HG02840 (cell line): ENCODE data around the gene PIN1.
"Not testable (repeated sequence)": the region's sequence is repeated elsewhere in the genome, so short reads cannot be mapped to it uniquely, and the experiment has no call there.

Experiments
- ATAC-seq: cut with Tn5 transposase; IDR thresholded peaks from one replicate; pipeline ENCODE4 v1.9.1; 2021; ENCODE audit warnings: mild to moderate bottlenecking, moderate library complexity, moderate number of reproducible peaks; ENCODE audit not compliant: unreplicated experiment, low FRiP score

Gene PIN1

DNA sequence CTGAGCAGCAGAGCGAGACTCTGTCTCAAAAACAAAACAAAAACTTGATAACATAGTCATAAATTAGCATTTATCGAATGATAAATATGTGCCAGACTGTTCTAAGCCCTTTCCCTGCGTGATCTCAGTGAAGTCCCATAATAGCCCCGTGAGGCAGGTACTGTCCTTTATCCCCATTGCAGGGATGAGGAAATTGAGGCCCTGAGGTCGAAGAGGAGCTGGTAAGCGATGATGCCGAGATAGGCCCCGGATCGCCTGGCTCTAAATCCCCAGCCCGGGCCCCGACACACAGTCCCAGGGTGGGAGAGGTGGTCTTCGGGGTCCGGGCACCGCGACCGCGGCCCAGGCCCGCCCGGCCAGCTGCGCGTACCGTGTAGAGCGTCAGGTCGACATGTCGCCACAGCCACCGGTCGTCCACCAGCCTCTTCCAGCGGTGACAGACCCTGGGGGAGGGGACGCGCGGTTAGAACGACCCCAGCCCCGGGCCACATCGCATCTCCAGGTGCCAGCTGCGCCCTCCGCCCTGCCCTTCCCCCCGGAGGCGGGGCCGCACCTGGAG lies 16.9 kb upstream of the PIN1 start:
- ATAC-seq: no peak

DNA sequence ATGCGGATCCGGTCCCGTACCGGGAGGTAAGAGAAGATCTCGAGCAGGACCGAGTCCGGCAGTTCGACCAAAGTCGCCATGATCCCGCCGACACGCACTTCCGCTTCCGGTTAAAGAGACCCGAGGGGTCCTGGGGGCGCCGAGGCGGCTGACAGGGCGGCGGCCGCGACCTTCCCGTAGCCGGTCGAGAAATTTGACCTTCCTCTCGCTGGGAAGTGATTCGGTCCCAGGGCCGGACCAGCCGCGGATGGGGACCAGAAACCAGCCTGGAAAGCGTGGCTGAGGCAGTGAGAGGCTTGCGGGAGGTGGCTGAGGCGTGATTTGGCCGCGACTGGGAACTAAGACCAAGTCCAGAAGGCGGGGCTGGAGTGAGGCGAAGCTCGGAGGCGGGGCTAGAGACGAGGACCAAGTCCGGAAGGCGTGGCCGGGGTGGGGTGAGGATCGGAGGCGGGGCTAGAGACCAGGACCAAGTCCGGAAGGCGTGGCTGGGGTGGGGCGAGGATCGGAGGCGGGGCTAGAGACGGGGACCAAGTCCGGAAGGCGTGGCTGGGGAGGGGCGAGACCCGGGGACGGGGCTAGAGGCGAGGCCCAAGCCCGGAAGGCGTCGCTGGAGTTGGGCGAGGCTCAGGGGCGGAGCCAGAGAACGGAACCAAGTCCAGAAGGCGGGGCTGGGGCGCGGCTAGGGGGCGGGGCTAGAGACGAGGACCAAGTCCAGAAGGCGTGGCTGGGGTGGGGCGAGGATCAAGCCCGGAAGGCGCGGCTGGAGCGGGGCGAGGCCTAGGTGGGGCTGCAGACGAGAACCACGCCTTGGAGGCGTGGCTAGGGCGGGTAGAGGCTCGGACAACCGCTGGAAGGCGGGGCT lies 16.2 kb upstream of the PIN1 start, which contains the start of gene FBXL12:
Gene FBXL12, minus strand, starts transcription at position 346 of the 862 bp plus-strand sequence. Its CDS starts 266 bp downstream, at position 80.
- peak; percentile 87 for ATAC-seq

DNA sequence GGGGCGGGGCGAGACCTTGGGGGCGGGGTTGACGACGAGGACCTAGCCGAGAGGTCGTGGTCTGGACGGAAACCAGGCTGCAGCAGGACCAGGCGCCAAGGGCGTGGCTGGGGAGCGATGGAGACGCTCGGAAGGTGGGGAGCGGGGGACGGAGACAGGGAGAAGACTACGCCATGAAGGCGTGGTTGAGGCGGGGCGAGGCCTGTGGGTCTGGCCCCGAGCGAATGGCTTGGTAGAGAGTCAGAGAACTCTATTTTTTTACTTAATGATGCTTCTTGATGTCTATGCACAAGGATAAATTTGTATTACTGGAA lies 15.6 kb upstream of the PIN1 start:
- ATAC-seq: no peak

DNA sequence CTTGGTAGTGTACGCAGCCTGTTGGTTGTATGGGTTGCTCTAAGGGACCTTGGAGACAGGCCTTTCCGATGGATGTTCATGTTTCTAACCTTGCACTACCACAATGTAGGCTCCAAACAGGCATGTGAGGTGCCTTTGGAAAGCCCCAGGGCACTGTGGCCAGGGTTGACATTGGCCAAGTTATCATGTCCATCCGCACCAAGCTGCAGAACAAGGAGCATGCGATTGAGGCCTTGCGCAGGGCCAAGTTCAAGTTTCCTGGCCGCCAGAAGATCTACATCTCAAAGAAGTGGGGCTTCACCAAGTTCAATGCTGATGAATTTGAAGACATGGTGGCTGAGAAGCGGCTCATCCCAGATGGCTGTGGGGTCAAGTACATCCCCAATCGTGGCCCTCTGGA lies 15.1 kb upstream of the PIN1 start:
- ATAC-seq: not testable (repeated sequence)

DNA sequence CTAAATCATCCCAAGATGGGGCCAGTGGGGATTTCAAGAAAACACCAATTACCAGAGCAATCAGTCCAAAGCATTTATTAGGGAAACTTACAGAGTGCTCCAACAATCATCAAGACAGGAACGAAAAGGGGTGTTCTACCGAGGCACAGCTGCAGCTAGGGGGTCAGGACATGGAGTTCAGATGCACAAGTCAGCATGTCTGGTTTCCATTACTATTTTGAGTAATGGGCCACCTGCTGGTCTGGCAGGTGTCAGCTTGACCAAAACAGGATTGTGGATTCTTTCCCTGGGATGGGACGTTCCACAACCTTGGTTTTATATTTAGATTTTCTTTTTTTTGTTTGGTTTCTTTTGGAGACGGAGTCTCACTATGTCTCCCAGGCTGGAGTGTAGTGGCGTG lies 11.3 kb upstream of the PIN1 start:
- ATAC-seq: no peak

DNA sequence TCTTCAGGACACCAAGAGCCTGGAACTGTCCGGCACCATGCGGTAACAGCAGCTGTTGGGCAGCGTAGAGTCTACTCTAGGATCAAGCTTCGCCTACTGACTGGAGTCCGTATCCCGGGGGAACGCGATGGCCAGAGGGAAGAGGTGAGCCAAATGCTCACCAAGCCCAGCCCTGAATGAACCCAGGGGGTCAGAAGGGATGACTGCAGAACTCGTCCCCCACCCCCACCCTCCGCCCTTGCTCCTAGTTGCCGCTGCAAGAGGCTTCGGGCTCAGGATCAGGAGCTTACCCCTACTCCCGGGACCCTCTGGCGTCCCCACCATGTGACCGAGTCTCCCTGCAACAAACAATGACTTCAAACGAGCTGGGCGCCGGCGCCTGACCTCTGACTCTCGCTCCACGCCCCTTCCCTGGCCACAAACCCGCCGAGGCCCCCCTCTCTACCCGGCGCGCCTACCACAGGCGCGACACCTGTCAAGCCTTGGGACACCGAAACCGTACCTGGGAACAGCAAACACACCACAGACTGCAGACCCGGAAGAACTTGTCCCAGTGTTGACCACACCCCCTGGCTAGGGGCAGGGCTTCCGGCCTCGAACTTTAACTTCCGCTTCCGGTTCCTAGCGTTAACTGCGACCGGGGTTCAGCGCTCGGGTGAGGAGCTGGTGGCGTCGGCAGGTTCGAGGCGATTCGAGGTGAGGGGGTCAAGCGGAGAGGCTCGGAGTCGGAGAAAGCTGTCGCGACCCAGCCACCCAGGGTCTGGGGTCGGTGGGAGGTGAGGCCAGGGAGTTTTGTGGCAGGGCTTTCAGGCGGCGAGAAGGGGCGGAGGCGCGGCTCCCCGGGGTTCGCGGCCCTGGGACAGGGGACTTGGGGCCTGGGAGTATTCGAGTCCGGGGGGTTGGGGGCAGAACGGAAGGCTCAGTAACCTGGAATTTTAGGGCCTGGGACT lies 7.6 kb upstream of the PIN1 start, which contains the start of gene UBL5:
Gene UBL5, plus strand, starts transcription at position 630 of the 950 bp plus-strand sequence. CDS start 420 bp downstream, outside the sequence.
- ATAC-seq: peak; percentile 87

DNA sequence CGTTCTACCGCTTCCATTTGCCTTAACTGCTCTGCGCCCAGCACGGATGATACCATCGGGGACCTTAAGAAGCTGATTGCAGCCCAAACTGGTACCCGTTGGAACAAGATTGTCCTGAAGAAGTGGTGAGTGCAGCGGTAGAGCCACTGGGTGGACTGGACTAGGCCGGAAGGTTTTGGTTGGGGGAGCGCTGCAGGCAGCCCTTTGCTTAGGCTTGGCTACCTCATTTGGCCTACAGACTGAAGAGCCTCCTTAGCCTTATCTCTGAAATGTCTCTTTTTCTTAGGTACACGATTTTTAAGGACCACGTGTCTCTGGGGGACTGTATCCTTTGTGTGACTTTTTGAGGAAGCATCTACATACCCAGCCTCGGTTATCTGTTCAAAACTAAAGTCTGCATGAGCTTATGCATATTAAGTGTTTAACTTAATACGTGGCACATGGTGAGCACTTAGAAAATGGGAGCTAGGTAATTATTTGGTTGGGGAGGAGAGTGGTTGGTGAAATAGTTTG lies 6.5 kb upstream of the PIN1 start:
- no peak for ATAC-seq

DNA sequence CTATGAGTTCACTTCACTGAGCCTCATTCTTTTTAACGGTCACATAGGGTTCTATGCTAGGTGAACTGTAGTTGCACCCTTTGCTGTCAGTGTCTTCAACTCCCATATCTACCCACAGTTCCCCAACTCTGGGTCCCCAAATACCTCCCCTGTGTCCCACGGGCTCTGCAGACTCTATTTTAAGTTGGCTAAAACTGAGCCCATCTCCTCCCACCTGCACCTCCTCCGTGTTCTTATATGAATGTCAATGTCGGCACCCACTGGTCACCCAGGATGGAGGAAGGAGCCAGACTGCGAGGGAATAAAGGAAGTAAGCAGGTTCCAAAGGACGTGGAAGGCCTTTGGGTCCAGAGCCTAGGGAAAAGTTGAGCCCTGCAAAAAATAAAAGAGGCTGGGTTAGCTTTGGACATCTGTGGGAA lies 802 bp upstream of the PIN1 start:
- no peak for ATAC-seq

DNA sequence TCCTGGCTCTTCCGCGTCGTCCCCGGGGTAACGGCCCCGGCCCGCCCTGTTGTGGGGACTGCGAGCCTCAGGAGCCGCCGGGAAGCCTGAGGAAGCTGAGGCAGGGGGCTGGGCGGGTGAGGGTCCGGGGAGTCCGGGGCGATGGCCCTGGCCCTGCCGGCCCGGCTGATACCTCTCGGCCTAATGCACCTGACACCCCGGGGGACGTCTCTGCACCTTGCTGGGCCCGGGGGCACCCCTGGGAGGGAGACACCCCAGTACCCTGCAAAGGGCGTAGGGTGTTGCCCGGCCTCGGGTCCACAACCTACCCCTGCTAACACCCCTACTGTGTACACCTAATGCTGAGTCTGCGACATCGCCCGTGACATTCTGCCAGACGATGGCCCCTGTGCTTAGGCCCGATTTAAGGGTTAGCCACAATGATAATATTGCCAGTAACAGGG lies 410 bp downstream of the PIN1 start:
- ATAC-seq: peak; percentile 13

DNA sequence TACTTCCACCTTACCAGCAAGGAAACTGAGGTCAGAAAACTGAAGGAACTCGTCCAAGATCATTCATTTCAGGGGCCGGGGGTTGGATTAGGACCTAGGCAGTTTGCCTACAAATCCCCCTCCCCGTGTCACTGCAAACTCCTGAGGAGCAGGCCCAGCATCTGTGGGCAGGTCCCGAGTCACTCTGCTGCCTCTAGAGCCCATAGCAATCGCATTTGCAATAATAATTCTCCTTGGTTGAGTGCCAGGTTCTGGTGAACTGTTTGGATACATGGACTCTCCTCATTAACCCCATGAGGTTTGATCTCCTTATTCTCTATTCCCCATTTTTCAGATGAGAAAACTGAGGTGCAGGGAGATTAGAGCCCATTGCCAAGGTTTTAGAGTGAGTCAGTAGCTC lies 903 bp downstream of the PIN1 start:
- no peak for ATAC-seq

DNA sequence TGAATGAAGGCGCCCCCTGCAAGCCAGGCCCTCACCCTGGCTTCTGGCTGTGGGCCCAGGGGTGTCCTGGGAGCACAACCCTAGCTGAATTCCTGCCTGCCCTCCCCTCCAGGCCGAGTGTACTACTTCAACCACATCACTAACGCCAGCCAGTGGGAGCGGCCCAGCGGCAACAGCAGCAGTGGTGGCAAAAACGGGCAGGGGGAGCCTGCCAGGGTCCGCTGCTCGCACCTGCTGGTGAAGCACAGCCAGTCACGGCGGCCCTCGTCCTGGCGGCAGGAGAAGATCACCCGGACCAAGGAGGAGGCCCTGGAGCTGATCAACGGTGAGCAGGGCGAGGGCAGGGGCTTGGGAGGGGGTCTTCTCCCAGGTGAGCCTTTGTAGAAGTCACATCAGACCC lies 3.2 kb downstream of the PIN1 start:
- no peak for ATAC-seq

DNA sequence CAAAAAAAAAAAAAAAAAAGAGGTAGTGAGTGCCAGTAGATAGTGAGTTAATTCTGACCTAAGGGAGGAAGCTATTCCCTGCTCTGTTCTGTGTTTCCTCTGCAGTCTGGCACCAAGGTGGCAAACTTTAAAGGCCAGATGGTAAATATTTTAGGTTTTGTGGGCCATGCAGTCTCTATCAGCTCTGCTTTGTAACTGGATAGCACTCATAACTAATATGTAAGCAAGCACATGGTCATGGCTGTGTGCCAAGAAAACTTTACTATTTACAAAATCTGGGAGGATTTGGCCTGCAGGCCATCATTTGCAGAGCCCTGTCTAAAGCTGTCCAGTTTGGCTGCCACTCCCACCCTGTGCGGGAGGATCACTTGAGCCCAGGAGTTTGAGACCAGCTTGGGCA lies 4.3 kb downstream of the PIN1 start:
- ATAC-seq: no peak

DNA sequence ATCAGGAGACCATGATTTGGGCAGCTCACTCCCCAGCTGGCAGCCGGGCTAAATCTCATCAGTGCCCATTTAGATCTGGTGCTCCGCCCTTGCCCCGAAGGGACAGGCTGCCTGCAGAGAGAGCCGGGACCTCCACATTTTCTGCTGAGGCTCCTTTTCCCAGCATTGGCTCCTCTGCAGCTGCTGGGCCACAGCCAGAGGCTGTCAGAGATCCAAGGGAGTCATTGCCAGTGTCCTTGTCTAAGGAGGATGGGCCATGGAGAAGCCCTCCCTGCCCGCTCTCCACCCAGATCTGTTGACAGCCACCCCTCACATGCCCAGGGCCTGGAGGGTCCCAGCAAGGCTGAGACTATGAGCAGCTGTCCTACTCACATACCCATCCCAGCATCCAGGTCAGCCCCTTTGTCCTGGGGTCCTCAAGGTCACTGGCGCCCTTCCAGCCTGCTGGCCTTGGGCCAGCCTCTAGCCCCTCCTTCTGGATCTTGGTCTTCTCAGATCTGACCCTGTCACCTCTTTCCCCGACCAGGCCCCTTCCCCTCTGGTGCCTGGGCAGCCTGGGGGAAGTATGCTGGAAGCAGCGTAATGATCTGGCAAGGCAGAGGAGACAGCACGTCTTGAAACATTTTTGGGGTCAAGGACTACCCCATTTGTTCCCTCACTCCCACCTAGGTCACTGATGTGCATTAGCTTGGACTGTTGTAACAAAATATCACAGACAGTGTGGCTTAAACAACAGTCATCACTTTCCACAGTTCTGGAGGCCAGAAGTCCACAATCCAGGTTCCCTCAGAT lies 7.9 kb downstream of the PIN1 start:
- no peak for ATAC-seq

DNA sequence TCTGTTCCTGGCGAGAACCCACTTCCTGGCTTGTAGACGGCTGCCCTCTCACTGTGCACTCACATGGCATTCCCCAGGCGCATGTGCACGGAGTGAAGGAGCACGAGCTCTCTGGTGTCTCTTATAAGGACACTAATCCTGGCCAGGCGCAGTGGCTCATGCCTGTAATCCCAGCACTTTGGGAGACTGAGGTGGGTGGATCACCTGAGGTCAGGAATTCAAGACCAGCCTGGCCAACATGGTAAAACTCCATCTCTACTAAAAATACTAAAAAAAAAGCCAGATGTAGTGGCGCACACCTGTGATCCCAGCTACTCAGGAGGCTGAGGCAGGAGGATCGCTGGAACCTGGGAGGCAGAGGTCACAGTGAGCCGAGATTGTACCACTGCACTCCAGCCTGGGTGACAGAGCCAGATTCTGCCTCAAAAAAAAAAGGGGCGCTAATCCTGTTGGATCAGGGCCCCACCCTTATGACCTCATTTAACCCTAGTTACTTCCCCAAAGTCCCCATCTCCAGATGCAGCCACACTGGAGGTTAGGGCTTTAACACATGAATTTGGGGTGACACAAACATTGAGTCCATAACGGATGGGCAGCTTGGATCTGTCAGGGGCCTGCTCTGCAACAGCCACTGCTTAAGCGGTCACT lies 8.6 kb downstream of the PIN1 start:
- ATAC-seq: not testable (repeated sequence)

DNA sequence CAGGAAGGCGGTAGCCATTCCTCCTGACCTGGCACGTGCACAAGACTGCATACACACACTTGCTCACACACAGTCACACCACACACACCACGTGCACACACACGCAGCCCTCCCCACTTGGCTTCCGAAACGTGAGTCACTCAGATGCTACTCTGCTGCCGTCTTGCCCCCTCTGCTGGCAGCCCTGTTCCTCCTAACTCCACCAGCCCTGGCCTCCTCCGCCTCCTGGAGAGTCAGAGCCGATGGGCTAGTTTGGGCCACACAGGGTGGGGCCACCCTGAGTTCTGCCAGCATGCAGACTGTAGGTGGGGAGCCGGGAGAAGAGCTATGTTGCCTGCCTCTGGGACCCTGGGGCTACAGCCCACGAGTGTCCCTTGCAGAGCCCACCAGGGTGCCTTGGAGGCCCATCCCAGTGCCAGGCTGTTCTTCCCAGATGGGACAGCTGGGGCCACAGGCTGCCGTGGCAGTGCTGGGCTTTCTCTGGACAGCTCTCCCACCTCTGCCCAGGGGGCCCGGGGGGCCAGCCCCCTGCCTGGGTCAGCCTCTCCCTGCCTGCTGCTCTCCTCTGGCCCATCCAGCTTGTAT lies 12.1 kb downstream of the PIN1 start:
- no peak for ATAC-seq

DNA sequence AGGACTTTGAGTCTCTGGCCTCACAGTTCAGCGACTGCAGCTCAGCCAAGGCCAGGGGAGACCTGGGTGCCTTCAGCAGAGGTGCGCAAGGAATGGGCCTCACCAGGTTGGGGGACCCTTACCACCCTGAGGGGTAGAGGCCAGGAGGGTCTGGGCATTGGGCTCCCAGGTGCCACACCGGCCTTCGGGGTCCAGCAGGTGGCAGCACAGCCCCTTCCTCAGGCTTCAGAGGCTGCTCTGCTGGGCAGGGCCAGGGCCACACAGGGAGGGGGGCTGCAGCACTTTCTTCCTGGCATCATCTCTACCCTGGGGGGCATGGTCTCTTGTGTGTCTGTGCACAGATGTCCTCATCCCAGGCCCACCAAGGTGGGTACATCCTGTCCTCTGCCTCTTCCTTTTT lies 12.9 kb downstream of the PIN1 start:
- ATAC-seq: no peak

DNA sequence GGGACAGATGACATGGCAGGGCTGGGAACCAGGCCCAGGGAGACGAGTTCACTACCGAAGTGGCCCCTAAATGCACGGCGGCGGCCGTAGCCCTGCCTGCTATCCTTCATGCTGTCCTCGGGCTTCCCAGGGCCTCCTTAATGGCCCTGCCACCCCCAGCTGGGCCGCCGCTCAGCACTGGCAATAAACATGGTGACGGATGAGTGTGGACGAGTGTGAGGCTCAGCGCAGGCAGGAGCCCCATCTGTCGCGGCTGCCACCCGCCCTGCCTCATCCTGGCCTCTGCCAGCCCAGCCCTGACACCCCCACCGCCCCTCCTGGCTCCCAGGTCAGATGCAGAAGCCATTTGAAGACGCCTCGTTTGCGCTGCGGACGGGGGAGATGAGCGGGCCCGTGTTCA lies 13.6 kb downstream of the PIN1 start:
- no peak for ATAC-seq

DNA sequence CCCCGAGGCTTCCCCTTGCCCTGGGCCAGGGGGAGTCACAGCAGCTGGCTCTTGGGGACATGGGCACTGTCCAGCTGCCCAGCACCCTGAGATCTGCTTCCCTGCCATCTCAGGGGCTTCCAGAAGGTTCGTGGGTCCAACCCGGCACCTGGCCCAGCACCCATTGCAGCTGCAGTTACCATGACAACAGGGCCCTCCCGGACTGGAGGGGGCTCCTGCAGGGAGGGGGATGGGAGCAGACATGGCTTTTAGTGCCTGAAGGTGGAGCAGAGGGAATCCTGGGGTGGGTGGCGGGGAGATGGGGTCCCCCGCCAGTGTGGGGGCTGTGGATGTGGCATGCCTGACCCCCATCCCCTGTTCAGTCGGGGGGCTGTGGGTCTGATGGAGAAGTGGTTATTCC lies 14.7 kb downstream of the PIN1 start:
- ATAC-seq: no peak
